Gastroesophageal sphincter (tissue), 3 donors: ENCODE measurements around the gene ADD1.

Experiments
- EP300 ChIP-seq: sonication (generic); formaldehyde crosslinking; IDR thresholded peaks from one replicate; pipeline ENCODE4 v1.6.1; 2017; ENCODE audit warnings: antibody characterized with exemption, mild to moderate bottlenecking
- POLR2A ChIP-seq, 2 donors: fragments of 450-650 bp; IDR thresholded peaks; one replicate each; pipeline ENCODE4 v1.6.1; 2017; ENCODE audit warnings: antibody characterized with exemption in 2 of 2, mild to moderate bottlenecking in 2 of 2, moderate library complexity in 1 of 2
- POLR2AphosphoS5 ChIP-seq: sonication (generic); formaldehyde crosslinking; IDR thresholded peaks from one replicate; pipeline ENCODE4 v1.6.1; 2017; ENCODE audit warnings: antibody characterized with exemption
- TF ChIP-seq, protein P1 (sequence below), 4 experiments: fragments of 200-600 bp in 2 of 4; fragments of 450-650 bp in 2 of 4; sonication (generic) in 1 of 4; IDR thresholded peaks; one replicate each; pipeline ENCODE4 v1.5.1; 2017 to 2019; ENCODE audit warnings: antibody characterized with exemption in 4 of 4, mild to moderate bottlenecking in 2 of 4, moderate library complexity in 2 of 4

DNA sequence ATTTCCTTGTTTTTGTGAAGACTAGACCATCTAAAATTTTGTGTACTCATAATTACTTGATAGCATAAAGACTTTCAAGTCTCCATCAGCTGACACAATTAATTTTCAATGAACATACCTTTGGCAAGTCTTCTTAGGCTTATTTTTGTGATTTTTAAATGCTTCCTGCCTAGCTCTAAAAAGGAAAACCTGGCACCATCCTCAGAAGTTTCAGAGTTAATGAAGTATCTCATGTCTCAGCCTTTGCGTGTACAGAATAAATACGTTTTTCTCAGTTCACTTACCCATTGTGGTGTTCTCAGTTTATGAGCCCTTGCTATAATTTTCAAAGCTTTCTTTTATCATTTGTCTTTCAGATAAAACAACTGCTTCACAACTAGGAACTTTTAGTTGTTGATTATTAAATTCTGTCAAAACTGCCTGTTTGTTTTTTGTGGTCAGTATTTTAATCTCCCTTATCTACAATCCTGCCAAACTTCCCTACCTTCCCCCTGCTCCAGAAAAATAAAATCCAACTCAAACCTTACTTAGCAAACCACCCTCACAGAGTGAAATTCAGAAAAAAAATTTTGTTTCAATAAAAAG lies 21.6 kb downstream of the ADD1 start:
- TF ChIP-seq, protein P1, sequence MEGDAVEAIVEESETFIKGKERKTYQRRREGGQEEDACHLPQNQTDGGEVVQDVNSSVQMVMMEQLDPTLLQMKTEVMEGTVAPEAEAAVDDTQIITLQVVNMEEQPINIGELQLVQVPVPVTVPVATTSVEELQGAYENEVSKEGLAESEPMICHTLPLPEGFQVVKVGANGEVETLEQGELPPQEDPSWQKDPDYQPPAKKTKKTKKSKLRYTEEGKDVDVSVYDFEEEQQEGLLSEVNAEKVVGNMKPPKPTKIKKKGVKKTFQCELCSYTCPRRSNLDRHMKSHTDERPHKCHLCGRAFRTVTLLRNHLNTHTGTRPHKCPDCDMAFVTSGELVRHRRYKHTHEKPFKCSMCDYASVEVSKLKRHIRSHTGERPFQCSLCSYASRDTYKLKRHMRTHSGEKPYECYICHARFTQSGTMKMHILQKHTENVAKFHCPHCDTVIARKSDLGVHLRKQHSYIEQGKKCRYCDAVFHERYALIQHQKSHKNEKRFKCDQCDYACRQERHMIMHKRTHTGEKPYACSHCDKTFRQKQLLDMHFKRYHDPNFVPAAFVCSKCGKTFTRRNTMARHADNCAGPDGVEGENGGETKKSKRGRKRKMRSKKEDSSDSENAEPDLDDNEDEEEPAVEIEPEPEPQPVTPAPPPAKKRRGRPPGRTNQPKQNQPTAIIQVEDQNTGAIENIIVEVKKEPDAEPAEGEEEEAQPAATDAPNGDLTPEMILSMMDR (IDR thresholded peaks at IDR 0.05), result no peak
- no peak for TF ChIP-seq EP300
- TF ChIP-seq POLR2AphosphoS5, result no peak
- TF ChIP-seq POLR2A (IDR thresholded peaks at IDR 0.05), result no peak
